GM12864 (cell line): ENCODE results near the gene ITGB4.
A peak's percentile ranks its signal among the peaks of the same experiment; 100 is the strongest.

Source experiments
- DNase-seq: peaks from one replicate; pipeline ENCODE4 v3.0.0-alpha.2; 2011; ENCODE audit warnings: low read depth
- H3K4me3 ChIP-seq: 2 replicates; pipeline ENCODE4 v1.5.1; 2011; ENCODE audit warnings: mild to moderate bottlenecking, low read depth, low read length, control low read depth
- CTCF ChIP-seq: IDR thresholded peaks from 2 replicates; pipeline ENCODE4 v1.5.1; 2011; ENCODE audit warnings: low read depth, mild to moderate bottlenecking, moderate library complexity, low read length, control low read depth, inconsistent platforms; ENCODE audit errors: missing control alignments

ITGB4 gene

GRCh38 chr17:75771334-75772281 lies 50.3 kb downstream of the ITGB4 start:
- no peak for TF ChIP-seq CTCF
- no peak for DNase-seq
- no peak overlapping the region for H3K4me3 ChIP-seq

GRCh38 chr17:75773121-75773807 lies 52.0 kb downstream of the ITGB4 start:
- DNase-seq: no peak
- no peak for TF ChIP-seq CTCF
- H3K4me3 ChIP-seq: no peak overlapping the region

DNA sequence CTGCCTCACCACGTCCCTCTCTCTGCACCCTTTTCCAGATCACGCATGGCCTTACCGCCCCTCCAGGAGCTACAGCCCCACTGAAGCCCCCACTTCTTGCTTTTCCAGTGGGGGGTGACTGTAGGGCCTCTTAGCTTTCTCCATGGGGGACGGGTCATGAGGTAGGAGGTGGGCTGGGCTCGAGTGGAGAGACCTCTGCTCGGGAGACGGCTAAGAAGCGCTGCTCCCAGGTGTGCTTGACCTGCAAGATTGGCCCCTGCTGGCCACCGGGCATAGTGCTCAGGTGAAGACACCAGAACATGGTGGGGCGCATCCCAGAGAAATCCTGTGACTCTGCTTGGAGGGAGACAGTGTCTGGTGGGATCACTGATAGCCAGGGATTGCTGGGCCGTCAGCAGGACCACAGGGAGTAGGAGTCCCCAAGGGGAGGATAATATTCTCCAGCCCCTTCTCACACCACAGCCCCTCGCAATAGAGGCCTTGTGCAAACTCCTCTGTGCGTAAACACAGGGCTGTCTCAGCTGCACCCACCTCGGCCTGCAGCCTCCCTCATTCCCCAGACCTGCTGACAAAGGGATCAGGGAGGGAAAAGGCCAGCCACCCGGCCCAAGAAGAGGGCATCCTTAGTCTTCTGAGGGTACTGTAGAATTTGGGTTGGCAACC lies 52.7 kb downstream of the ITGB4 start:
- H3K4me3 ChIP-seq: no peak overlapping the region
- DNase-seq: no peak
- peak; percentile 7 for TF ChIP-seq CTCF

- H3K4me3 ChIP-seq: no peak overlapping the region
- no peak for DNase-seq
- TF ChIP-seq CTCF: no peak
Measured at GRCh38 chr17:75774471-75774990, 53.3 kb downstream of the ITGB4 start.

DNA sequence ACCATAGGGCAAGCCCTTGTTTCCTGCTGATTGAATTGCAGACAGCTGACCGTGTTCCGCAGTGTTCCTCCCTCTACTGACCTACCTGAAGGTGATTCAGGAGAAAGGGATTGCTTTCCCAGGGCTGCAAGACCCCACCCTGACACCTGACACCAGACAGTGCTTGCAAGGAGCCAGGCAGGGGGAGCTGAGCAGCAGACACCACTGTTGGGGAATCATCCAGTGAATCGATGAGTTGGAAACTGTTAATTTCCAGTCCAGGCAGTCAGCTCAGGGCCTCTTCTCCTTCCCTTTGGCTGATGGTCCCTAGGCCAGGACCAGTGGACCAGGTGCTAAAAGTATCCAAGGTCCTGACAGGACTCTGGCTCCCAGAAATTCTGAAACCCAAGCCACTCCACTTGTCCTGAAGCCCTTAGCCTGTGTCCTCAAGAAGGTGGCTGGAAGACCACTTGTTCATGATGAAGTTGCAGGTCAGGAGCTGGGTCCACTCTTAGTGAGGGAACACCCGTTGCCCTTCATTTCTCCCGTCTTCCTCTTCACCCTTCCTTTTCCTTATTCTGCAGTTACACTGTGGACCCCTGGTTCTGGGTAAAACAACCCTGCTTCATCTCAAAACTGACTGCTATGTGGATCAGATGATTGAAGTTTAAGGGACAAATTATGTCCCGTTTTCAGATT lies 53.9 kb downstream of the ITGB4 start:
- H3K4me3 ChIP-seq: no peak overlapping the region
- no peak for DNase-seq
- no peak for TF ChIP-seq CTCF
